OCI-LY7 (cell line): Measurements from ENCODE around the gene SLC16A3.

Experiments
- EZH2phosphoT487 ChIP-seq: fragments of 200-600 bp; sonication (generic); IDR thresholded peaks from 2 replicates; pipeline ENCODE4 v1.6.1; 2018; ENCODE audit warnings: low read depth, borderline replicate concordance, mild to moderate bottlenecking, mixed run types, antibody characterized with exemption, low read length, moderate library complexity, mixed read lengths
- TF ChIP-seq, protein P1 (sequence below): fragments of 200-600 bp; sonication (generic); conservative IDR thresholded peaks from 2 replicates; pipeline ENCODE4 v1.5.1; 2014; ENCODE audit warnings: mild to moderate bottlenecking, antibody characterized with exemption, low read length, moderate library complexity, mixed read lengths

DNA sequence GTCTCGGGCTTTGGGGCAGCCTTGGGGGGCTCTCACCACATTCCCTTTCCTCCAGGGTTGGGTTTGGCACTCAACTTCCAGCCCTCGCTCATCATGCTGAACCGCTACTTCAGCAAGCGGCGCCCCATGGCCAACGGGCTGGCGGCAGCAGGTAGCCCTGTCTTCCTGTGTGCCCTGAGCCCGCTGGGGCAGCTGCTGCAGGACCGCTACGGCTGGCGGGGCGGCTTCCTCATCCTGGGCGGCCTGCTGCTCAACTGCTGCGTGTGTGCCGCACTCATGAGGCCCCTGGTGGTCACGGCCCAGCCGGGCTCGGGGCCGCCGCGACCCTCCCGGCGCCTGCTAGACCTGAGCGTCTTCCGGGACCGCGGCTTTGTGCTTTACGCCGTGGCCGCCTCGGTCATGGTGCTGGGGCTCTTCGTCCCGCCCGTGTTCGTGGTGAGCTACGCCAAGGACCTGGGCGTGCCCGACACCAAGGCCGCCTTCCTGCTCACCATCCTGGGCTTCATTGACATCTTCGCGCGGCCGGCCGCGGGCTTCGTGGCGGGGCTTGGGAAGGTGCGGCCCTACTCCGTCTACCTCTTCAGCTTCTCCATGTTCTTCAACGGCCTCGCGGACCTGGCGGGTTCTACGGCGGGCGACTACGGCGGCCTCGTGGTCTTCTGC lies 8.4 kb downstream of the SLC16A3 start:
- TF ChIP-seq, protein P1, sequence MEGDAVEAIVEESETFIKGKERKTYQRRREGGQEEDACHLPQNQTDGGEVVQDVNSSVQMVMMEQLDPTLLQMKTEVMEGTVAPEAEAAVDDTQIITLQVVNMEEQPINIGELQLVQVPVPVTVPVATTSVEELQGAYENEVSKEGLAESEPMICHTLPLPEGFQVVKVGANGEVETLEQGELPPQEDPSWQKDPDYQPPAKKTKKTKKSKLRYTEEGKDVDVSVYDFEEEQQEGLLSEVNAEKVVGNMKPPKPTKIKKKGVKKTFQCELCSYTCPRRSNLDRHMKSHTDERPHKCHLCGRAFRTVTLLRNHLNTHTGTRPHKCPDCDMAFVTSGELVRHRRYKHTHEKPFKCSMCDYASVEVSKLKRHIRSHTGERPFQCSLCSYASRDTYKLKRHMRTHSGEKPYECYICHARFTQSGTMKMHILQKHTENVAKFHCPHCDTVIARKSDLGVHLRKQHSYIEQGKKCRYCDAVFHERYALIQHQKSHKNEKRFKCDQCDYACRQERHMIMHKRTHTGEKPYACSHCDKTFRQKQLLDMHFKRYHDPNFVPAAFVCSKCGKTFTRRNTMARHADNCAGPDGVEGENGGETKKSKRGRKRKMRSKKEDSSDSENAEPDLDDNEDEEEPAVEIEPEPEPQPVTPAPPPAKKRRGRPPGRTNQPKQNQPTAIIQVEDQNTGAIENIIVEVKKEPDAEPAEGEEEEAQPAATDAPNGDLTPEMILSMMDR = no peak
- TF ChIP-seq EZH2phosphoT487 = no peak
